Cortex of kidney (tissue), 1 donor: ENCODE results near the gene HBE1.
"Not testable (repeated sequence)": the region's sequence is repeated elsewhere in the genome, so short reads cannot be mapped to it uniquely, and the experiment has no call there.

Experiments used
- DNase-seq: peaks from one replicate; lab custom pipeline; 2025; lab: John Stamatoyannopoulos, UW

The HBE1 gene

DNA sequence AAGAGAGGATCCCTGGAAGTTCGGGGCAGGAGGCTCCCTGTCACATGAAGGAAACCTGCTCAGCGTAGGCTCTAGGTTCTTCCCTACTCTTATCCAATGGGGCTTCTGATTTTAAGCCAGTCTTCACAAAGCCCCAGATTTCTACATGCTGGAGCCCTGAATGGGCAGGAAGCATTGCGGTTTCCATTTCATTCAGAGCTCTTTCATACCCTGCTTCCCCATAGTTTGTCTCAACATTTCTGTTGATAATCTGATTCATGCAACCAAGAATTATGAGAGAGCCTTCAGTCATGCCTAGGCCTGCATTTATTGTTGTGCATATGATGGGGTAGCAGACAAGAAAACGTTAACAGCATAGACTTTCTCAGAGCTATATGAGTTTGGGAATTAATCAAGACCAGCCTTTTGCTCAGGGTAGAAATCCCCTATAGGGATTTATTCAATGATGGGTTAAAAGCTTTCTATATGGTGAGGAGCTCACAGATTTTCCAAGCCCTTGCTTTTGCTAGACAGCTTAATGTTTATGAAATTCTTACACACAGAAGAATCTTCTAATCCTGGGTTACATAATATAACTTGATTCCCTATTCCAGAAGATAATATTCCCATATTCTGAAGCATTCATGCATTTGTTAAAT, 16.1 kb upstream of the HBE1 start:
- no peak for DNase-seq

DNA sequence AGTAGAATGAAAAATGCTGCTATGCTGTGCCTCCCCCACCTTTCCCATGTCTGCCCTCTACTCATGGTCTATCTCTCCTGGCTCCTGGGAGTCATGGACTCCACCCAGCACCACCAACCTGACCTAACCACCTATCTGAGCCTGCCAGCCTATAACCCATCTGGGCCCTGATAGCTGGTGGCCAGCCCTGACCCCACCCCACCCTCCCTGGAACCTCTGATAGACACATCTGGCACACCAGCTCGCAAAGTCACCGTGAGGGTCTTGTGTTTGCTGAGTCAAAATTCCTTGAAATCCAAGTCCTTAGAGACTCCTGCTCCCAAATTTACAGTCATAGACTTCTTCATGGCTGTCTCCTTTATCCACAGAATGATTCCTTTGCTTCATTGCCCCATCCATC, 14.9 kb upstream of the HBE1 start:
- DNase-seq, result no peak

DNA sequence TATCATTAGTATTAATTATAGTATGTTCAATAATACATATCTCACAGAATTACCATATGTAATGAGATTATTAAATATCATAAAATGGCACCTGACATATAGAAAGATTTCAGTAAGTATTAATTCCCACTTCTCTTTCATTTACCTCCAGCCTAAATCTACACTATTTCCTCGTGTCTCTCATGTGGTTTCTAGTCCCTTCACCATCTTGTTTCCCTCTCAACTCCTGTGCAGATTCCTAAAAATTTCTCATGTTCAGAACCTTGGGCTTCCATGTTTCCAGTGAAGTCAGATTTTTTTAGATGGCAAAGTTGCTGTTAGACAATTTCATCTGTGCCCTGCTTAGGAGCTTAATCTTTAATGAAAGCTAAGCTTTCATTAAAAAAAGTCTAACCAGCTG, 14.1 kb upstream of the HBE1 start:
- DNase-seq, result no peak

DNA sequence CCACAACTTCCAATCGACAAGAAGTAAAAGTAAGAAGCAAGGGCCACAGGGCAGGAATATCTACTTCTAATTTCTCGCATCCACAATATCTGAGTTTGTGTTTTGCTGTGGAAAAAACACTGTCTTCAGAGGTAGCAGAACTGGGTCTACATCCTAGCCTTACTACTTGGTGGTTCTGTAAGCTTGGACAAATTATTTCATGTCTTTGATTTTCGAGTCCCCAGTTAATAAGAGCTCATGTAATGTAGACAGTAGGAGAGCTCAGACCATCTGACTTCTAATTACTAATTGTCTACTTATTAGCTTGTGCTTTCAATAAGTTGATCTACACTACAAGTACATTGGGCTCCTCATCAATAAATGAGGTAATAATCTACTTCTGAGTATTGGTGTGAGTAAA, 13.3 kb upstream of the HBE1 start:
- no peak for DNase-seq

DNA sequence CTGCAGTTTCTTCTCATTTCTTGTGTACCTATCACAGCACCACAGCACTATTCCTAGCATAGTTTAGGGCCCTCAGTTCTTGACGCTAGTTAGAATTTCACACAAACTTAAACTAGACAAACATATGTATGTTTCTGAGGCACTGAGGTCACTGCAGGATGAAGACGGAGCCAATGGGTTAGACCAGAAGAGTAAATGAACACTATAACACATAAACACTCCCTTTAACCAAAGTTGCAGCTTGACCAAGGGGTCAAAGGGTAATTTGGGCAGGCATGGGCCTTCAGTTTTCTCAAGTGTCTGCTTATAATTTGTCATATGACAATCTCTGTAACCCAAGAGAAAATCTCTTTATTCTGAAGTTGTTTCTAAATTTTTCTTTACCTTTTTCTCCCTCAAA, 12.9 kb upstream of the HBE1 start:
- DNase-seq, result no peak

DNA sequence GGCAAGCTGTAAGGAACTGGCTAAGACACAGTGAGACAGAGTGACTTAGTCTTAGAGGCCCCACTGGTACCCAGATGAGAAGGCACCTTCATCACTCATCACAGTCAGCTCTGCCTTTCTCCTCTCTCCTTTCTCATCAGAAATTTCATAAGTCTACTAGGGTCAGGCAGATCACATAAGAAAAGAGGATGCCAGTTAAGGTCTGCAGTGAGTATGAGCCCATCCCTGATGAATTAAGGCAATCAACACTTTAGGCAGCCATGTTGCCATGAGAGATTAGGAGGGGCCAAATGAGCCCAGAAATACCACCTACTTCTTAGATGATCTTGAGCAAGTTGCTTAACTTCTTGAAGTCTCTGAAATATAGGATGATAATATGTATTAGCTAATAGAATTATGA, 11.9 kb upstream of the HBE1 start:
- no peak for DNase-seq

DNA sequence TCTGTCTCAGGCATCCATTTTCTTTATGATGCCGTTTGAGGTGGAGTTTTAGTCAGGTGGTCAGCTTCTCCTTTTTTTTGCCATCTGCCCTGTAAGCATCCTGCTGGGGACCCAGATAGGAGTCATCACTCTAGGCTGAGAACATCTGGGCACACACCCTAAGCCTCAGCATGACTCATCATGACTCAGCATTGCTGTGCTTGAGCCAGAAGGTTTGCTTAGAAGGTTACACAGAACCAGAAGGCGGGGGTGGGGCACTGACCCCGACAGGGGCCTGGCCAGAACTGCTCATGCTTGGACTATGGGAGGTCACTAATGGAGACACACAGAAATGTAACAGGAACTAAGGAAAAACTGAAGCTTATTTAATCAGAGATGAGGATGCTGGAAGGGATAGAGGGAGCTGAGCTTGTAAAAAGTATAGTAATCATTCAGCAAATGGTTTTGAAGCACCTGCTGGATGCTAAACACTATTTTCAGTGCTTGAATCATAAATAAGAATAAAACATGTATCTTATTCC, 10.9 kb upstream of the HBE1 start:
- no peak for DNase-seq

DNA sequence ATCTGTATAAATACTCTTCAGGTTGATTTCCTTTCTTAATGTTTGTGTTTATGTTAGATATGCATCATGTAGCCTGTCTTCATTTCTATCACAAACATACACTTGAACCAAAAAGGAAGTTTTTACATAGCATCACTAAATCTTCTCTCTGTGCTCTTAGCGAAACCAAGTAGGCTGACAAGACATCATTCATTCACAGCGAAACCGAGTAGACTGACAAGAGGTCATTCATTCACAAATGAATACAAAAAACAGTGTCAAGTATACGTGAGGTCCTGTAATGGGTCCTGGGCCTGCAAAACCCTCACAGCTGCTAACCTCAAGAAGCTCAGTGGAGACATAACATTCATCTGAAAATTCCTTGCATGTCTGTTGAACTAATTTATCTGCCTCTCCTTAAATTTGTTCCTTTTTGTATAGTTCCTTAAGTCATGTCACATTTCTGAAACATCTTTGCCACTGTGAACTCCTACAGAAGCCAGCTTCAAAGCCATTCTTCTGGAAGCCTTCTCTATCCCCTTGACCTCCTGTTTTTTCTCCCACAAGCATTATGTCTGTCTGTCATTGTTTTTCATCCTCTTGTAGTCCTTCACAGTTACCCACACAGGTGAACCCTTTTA, 9.8 kb upstream of the HBE1 start:
- DNase-seq, result no peak

DNA sequence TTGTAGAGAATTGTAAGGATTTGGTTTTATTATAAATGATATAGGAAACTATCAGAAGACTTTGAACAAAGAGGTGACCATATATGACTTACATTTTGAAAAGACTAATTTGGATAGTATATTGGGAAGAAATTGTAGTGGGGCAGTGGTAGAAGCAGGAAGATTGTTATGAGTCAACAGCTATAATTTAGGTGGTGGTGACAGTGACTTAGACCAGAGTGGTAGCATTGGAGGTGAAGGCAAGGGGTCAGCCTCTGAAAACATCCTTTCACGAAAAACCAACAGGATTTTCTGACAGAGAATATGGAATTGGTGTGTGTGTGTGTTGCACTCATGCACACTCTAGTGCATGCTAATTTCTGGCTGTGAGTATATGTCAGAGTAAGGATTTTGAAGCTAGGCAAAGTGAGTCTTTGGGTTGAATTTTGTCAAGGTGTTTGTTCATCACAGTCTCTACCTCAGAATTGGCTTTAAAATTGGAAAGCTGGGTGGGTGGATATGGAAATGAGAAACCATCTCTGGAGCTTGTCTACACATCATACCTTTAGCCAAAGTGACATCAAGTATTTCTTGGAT, 8.2 kb upstream of the HBE1 start:
- DNase-seq, result no peak

DNA sequence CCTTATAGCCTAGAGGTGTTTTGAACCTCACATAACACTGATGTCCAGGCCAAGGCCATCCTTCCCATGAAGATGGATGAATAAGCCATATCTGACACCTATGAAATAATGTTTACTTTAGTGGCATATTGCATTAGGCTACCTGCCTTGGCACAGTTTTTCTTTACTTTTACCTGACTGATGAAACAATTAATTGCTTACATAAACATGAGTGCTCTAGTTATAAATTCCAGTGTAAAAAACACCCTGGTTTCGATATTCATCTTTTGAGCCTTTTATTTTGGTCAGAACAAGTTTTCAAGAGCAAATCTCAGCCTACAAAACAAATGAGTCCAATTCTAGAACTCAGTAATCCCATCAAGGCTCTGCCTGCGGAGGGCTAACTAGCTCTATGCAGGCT, 7.0 kb upstream of the HBE1 start:
- DNase-seq, result no peak

DNA sequence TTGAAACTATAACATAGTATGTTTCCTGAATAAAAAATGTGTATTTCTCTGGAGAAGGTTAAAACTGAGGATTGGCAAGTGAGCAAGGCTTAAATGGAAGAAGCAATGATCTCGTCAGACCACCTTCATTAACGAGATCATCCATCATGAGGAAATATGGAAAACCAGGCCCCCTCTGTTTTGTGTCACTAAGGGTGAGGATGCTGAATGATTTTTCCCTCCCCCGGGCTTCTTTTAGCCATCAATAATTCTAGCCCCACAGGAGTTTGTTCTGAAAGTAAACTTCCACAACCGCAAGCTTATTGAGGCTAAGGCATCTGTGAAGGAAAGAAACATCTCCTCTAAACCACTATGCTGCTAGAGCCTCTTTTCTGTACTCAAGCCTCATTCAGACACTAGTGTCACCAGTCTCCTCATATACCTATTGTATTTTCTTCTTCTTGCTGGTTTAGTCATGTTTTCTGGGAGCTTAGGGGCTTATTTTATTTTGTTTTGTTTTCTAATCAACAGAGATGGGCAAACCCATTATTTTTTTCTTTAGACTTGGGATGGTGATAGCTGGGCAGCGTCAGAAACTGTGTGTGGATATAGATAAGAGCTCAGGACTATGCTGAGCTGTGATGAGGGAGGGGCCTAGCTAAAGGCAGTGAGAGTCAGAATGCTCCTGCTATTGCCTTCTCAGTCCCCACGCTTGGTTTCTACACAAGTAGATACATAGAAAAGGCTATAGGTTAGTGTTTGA, 5.8 kb upstream of the HBE1 start:
- no peak for DNase-seq

DNA sequence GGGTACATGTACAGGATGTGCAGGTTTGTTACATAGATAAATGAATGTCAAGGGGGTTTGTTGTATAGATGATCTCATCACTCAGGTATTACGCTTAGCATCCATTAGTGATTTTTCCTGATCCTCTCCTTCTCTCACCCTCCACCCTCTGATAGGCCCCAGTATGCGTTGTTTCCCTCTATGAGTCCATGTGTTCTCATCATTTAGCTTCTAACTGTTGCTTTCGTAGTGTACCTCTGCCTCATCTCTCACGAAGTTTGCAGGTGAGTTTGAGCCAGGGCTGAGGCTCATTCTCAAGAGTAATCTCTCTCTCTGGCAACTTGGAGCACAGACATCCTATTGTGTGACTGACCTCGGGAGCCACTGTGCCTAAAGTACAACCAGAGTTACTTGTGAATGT, 4.7 kb upstream of the HBE1 start:
- DNase-seq, result no peak

DNA sequence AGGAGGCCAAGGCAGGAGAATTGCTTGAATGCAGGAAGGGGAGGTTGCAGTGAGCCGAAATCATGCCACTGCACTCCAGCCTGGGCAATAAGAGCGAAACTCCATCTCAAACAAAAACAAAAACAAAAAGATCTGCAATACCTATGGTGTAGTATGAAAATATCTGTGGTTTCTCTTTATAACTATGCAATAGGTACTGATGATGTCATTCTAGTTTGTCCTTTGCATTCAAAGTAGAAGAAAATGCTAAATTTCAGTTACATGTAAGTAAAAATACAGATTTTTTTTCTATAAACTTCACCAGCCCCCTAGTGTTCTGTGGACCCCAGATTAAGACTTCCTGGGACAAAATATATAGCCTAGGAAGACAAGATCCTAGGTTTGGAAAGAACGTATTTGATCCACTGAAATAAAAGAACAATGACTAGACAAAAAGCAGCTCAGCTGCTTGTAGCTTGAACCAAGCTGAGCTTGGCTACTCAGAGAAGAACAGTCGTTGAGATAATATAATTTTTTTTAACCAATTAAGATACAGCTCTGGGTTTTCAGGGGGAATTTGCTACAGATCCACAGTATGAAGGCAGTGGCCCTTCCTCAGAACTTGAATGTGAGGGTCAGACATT, 2.8 kb upstream of the HBE1 start:
- DNase-seq, result no peak

DNA sequence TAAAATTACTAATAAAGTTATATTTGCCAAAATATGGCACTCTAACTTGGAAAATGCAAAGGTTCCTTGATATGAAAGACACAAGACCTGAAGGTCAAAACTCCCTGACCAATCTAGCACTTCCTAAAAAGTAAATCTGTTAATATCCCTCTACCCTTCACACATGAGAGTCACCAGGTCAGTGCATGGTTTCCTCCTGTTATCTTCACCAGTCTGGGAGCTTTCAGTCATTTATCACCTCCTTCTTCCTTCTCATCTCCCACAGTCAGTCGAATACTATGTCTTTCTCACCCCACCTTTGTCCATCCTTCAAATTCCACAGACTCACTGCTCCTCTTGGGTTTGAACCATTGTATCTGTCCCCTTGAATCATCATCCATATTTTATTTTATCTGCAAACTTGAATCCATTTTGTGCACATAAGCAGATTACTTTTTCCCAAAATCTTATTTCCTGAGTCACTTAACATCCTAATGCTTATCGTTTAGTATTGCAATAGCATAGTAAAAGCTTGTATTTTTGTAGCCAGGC, 2.6 kb downstream of the HBE1 start:
- no peak for DNase-seq

DNA sequence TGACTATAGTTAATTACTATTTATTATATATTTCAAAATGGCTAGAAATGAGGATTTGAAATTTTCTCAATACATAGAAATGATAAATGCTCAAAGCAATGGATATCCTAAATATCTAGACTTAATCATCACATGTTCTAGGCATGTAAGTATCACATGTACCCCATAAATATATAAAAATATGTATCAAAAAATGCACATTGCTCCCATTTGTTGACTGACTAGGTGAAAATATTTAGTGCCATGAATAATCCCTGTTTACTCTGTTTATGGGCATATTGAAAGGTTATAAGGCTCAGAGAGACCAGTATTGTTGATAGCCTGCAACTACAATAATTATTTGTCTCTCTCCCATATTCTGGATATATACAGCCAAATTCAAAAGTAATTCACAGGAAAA, 3.1 kb downstream of the HBE1 start:
- DNase-seq, result no peak

DNA sequence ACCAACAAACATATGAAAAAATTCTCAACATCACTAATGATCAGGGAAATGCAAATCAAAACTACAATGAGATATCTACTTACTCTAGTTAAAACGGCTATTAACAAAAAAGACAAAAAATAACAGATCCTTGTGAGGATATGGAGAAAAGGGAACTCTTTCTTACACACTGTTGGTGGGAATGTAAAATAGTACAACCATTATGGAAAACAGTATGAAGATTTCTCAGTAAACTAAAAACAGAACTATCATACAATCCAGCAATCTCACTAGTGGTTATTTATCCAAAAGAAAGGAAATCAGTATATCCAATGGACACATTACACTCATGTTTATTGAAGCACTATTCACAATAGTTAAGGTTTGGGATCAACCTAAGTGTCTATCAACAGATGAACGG, 3.9 kb downstream of the HBE1 start:
- no peak for DNase-seq

DNA sequence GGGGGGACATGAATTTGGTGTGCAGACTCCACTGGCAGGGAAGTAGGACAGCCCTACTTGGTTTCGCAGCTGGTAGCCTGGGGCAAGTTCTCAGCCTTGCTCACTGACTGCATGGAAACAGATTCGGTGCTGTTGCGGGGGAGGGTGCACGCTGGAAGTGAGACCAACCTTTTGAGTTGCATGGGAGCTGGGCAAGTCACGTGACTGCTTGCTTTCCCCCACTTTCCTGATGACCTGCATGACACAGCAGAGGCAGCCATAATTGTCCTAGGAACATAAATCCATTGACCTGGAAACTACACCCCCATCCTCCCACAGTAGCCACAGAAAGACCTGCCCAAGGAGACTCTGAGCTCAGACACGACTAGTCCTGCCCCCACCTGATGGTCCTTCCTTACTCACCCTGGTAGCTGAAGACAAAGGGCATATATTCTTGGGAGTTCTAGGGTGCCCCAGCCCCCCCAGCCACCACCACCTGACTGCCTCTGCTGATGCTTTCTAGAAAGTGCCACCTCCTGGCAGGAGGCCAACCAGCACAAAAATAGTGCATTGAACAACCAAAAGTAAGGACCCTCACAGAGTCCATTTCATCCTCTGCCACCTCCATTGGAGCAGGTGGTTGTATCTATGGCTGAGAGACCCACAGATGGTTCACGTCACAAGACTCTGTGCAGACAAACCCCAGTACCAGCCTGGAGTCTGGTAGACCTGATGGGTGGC, 11.0 kb downstream of the HBE1 start:
- no peak for DNase-seq

DNA sequence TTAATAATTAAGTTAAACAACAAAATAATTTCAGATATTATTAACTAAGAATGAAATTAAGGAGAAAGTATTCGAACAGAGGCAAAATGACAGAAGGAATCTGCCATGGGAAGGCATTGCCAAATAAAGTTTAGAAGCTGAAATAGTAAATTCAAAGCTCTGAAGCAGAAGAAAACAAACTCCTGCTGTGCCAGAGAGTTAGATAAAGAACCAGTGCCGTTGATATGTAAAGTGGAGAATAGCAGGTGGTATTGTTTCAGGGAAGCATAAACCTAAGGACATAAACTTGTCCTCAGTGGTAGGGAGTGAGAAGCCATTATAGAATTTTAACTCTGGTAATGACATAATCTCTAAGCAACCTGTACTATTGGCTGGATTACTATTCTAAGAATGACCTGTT, 12.4 kb downstream of the HBE1 start:
- DNase-seq, result no peak

DNA sequence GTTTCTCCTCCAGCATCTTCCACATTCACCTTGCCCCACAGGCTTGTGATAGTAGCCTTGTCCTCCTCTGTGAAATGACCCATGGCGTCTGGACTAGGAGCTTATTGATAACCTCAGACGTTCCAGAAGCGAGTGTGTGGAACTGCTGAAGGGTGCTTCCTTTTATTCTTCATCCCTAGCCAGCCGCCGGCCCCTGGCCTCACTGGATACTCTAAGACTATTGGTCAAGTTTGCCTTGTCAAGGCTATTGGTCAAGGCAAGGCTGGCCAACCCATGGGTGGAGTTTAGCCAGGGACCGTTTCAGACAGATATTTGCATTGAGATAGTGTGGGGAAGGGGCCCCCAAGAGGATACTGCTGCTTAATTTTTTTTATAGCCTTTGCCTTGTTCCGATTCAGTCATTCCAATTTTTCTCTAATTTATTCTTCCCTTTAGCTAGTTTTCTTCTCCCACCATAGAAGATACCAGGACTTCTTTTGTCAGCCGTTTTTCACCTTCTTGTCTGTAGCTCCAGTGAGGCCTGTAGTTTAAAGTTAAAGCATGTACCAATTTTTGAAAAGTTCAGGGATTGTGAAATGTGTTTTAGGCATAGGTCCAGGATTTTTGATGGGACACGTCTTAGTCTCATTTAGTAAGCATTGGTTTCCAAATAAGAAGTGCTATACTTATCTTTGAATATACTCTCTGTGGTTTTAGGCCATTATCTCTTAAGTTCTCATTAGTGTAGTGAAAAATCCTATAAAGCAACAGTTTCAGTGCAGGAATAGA, 14.9 kb downstream of the HBE1 start, which contains the start of gene HBG2:
TSS of gene HBG2 (minus strand) at position 136 of the 768 bp plus-strand sequence. CDS start at position 83, 53 bp downstream.
- DNase-seq, result not testable (repeated sequence)

DNA sequence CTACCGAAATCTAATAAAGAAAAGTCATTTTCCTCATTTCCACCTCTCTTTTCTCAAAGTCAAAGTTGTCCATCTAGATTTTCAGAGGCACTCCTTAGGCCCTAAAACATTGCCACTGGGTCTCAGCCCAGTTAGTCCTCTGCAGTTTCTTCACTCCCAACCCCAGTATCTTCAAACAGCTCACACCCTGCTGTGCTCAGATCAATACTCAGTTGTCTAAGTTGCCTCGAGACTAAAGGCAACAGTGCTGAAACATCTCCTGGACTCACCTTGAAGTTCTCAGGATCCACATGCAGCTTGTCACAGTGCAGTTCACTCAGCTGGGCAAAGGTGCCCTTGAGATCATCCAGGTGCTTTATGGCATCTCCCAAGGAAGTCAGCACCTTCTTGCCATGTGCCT, 15.7 kb downstream of the HBE1 start:
- DNase-seq, result not testable (repeated sequence)

DNA sequence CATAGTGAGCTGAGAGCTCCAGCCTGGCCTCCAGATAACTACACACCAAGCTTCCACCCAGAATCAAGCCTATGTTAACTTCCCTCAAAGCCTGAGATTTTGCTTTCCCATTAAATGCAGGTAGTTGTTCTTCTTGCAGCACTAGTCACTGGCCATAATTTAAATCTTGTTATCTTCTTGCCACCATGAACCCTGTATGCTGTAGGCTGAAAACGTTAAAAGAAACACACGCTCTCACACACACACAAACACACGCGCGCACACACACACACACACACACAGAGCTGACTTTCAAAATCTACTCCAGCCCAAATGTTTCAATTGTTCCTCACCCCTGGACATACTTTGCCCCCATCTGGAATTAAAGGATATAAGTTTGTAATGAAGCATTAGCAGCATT, 16.3 kb downstream of the HBE1 start:
- DNase-seq, result not testable (repeated sequence)
